GM20000 (cell line): Measurements from ENCODE around the gene OTUD4.

Experiments used
- DNase-seq: peaks from one replicate; pipeline ENCODE4 v3.0.0; 2012; ENCODE audit warnings: low spot score
- TF ChIP-seq, protein P1 (sequence below): IDR thresholded peaks from 2 replicates; pipeline ENCODE4 v1.5.1; 2012; ENCODE audit warnings: mild to moderate bottlenecking, control low read depth; ENCODE audit errors: extremely low read depth, missing control alignments

Gene OTUD4

DNA sequence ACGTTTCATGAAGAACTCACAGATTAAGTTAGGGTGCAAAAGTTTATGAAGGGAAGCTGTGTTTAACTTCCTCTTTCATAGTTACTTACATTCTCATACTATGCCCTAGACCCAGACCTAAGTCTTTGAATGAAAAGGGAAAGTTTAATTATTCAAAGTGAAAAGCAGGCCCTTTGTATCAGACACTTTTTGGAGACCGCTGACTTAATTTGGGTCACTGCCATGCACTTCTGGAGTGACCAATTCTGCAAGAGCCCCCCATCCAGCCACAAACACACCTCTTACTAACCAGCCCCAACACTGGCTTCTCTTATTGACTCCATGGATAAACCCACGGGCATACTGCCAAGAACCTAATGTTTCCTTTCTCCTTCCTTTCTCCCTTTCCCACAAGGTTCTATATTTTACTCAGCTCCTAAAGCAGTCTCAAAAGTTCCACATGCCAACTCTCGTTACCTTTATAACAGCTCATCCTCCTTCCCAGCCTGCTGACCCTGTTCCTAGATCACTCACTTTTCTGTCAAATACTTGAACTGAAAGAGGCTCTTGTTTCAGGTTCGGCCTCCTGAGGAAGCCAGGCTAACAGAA lies 47.8 kb downstream of the OTUD4 start:
- DNase-seq = peak; percentile 39
- TF ChIP-seq, protein P1, sequence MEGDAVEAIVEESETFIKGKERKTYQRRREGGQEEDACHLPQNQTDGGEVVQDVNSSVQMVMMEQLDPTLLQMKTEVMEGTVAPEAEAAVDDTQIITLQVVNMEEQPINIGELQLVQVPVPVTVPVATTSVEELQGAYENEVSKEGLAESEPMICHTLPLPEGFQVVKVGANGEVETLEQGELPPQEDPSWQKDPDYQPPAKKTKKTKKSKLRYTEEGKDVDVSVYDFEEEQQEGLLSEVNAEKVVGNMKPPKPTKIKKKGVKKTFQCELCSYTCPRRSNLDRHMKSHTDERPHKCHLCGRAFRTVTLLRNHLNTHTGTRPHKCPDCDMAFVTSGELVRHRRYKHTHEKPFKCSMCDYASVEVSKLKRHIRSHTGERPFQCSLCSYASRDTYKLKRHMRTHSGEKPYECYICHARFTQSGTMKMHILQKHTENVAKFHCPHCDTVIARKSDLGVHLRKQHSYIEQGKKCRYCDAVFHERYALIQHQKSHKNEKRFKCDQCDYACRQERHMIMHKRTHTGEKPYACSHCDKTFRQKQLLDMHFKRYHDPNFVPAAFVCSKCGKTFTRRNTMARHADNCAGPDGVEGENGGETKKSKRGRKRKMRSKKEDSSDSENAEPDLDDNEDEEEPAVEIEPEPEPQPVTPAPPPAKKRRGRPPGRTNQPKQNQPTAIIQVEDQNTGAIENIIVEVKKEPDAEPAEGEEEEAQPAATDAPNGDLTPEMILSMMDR = no peak

DNA sequence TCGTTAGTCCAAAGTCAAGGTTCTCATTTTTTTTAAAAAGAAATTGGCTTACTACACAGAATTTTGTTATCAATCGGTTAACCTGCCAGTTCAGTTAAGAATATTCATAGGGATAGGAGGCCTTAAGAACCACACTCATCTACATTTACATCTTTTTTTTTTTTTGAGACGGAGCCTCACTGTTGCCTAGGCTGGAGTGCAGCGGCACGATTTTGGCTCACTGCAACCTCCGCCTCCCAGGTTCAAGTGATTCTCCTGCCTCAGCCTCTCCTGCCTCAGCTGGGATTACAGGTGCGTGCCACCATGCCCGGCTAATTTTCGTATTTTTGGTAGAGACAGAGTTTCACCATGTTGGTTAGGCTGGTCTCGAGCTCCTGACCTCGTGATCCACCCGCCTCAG lies 48.5 kb downstream of the OTUD4 start:
- DNase-seq = no peak
- TF ChIP-seq, protein P1 = no peak

DNA sequence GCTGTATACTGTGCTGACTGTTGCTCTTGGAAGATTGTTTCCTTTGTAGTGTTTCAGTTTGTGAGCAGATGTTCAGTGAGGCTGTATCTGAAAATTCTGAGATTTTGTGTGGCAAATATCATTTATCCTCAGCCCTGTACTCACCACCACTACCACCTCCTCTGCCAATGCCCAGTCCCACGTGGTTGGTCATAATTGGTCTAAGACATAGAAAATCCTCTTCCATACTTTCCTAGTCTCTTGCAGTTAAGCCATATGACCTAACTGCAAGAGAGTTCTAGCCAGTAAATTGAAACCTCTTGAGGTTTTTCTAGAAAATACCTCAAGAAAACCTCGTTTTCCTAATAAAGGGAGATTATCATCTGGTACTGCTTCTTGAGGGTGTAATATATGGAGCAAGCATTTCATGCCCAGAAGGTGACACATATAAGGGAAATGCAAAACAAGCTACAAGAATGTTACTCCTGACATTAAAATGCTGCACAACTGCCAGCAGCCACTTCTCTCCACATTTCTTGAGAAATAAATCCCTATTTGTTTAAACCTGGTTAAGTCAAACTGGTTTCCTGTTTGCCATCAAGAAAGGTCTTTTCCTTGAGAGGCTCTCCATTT lies 49.5 kb downstream of the OTUD4 start:
- TF ChIP-seq, protein P1 = no peak
- DNase-seq = no peak

DNA sequence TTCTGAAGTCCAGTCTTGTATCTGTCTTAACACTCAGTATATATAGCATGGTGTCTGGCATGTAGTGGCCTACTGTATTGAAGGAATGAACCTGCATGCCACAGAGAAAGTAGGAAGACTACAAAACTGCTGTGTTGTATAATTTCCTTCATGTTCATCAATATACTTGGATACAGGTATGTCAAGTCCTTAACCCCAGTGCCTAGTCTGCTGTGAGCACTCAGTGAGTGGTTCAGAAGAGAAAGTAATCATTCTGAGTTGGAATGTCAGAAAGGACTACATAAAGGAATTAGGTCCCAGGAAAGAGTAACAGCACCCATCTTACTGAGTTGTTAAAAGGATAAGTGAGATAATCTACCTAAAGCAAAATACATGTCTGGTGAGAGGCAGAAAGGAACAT lies 50.3 kb downstream of the OTUD4 start:
- no peak for DNase-seq
- TF ChIP-seq, protein P1 = no peak

DNA sequence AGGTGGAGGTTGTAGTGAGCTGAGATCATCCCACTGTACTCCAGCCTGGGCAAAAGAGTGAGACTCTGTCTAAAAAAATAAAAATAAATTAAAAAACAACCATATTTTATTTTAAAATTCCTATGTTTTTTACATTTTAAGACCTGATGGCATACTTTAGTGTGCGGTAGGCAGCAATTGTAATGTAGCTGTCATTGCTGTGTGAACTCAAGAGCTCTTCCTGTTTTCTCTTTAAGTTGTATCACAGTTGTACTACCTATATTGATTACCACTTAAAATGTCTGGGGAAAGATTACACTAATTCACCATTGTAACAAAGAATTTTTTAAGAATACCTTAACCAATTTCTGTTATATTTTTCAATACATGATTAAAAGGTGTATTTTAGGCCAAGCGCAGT lies 55.0 kb downstream of the OTUD4 start:
- TF ChIP-seq, protein P1 = no peak
- no peak for DNase-seq

DNA sequence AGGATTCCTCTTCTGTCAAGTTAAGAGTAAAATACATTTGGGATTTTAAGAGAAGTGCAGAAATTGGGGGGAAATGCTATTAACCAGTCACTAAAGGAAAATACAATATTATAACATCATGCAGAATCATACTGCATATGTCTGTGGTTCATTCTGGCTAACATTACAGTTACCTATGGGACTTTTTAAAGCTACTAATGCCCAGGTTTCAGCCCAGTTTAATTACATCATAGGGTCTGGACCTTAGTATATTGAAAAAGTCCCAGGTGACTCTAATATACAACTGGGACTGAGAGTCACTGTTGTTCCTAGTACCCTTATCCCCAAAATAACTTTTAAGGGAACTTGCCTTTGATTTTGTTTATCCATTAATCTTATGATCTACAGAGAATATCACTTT lies 72.3 kb downstream of the OTUD4 start:
- TF ChIP-seq, protein P1 = no peak
- no peak for DNase-seq

DNA sequence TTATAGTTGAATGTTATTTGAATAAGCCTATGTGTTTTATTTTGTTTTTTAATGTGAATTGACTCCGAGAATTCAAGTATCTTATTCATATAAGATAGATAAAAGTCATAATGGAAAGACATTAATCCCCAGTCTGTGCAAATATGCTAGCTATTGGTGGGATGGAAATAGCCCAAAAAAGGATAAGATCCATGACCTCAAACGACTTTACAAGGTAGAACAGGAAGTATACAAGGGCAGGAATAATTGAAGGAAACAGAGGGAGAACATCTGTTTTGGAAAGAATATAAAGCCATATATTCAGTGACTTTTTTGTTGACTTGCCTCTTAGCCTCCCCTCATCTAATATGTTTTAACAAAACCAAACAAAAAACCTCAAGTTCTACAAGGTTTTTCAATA lies 73.3 kb downstream of the OTUD4 start:
- DNase-seq = no peak
- TF ChIP-seq, protein P1 = no peak
